AG04450 (cell line): ENCODE data around the gene EFTUD2. TPM values are rescaled to one million over a fixed set of nuclear protein-coding genes. Genes with fewer than 3 reads are reported as not detected.

Experiments
- CTCF ChIA-PET: fragments of 300-600, 350-600 bp; formaldehyde crosslinking; extraction: SDS; loops from one replicate; lab custom pipeline; 2022; ENCODE audit warnings: antibody characterized with exemption, inconsistent platforms; lab: Charles Lee
- POLR2A ChIA-PET: fragments of 350-600 bp; formaldehyde crosslinking; extraction: SDS; loops from one replicate; lab custom pipeline; 2021; ENCODE audit warnings: antibody characterized with exemption, inconsistent platforms; lab: Yijun Ruan, JAX
- DNase-seq: peaks from one replicate; pipeline ENCODE4 v3.0.0-alpha.2; 2011; ENCODE audit warnings: low read depth, low spot score
- H3K27ac ChIP-seq: one replicate; pipeline ENCODE4 v1.5.1; 2012; ENCODE audit warnings: low read depth, low read length, control low read depth
- H3K27me3 ChIP-seq: one replicate; pipeline ENCODE4 v1.6.0; 2012; ENCODE audit warnings: low read length; ENCODE audit not compliant: control insufficient read depth, insufficient read depth
- H3K4me3 ChIP-seq: 2 replicates; pipeline ENCODE4 v1.5.1; 2011; ENCODE audit warnings: mild to moderate bottlenecking, low read depth, low read length, control low read depth
- H3K9me3 ChIP-seq: 2 replicates; pipeline ENCODE4 v1.5.1; 2012; ENCODE audit warnings: low read length; ENCODE audit not compliant: control insufficient read depth, insufficient read depth
- polyA plus RNA-seq: library from polyadenylated mRNA; depleted of rRNA; stranded (reverse); fragments of >200 nt; gene quantifications from 2 replicates; pipeline ENCODE4 v1.2.3, GENCODE V29; 2011
- TF ChIP-seq, protein P1 (sequence below): IDR thresholded peaks from 2 replicates; pipeline ENCODE4 v1.5.1; 2011; ENCODE audit warnings: low read depth, low read length, control low read depth, inconsistent platforms

EFTUD2 gene
- polyA plus RNA-seq, 1 experiment = 147 TPM

GRCh38 chr17:44894642-44895041 is 4.6 kb downstream of the EFTUD2 start:
- TF ChIP-seq, protein P1, sequence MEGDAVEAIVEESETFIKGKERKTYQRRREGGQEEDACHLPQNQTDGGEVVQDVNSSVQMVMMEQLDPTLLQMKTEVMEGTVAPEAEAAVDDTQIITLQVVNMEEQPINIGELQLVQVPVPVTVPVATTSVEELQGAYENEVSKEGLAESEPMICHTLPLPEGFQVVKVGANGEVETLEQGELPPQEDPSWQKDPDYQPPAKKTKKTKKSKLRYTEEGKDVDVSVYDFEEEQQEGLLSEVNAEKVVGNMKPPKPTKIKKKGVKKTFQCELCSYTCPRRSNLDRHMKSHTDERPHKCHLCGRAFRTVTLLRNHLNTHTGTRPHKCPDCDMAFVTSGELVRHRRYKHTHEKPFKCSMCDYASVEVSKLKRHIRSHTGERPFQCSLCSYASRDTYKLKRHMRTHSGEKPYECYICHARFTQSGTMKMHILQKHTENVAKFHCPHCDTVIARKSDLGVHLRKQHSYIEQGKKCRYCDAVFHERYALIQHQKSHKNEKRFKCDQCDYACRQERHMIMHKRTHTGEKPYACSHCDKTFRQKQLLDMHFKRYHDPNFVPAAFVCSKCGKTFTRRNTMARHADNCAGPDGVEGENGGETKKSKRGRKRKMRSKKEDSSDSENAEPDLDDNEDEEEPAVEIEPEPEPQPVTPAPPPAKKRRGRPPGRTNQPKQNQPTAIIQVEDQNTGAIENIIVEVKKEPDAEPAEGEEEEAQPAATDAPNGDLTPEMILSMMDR = no peak
- no peaks in the 10 kb centered on the region for H3K27me3 ChIP-seq

DNA sequence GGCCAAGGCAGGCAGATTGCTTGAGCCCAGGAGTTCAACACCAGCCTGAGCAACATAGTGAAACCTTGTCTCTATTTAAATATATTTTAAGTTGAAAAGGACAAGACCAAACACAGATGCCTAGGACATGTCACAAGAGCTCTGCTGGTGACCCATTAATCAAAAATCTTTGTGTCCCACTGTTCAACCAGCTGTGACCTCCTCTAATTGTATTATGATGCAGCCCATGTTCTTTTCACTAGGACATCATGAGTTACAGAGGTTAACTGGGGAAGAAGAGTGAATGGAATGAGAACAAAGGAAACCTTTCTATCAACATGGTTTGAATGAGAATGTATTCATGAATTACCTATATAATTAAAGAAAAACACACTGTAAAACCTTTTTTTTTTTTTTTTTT is 7.0 kb downstream of the EFTUD2 start:
- no peak for DNase-seq
- POLR2A ChIA-PET = no interaction called here
- H3K27ac ChIP-seq = no peak overlapping the region
- CTCF ChIA-PET = interaction anchor here (1.0 to 1.3 kb wide), 2 partner anchors 27 to 113 kb away, joined by 3 to 6 read pairs; no protein-coding TSS in a partner anchor
- H3K4me3 ChIP-seq = no peak overlapping the region
- H3K9me3 ChIP-seq = no peaks in the 10 kb centered on the region
- no peaks in the 10 kb centered on the region for H3K27me3 ChIP-seq
- TF ChIP-seq, protein P1 = no peak

More at GRCh38 chr17:44894642-44895041, 4.6 kb downstream of the EFTUD2 start:
- POLR2A ChIA-PET = no interaction called here
- H3K27ac ChIP-seq = no peak overlapping the region
- H3K4me3 ChIP-seq = no peak overlapping the region
- CTCF ChIA-PET = interaction anchor here (0.7 to 1.8 kb wide), 3 partner anchors 13 to 241 kb away, joined by 3 to 4 read pairs (median 4); partner anchors contain the start of gene ACBD4
- DNase-seq = no peak
- H3K9me3 ChIP-seq = no peaks in the 10 kb centered on the region

GRCh38 chr17:44889003-44889402 is 10.2 kb downstream of the EFTUD2 start:
- Histone ChIP-seq H3K4me3 (no peak overlapping the region), H3K27ac (no peak overlapping the region), H3K9me3 (no peaks in the 10 kb centered on the region), H3K27me3 (no peaks in the 10 kb centered on the region)
- CTCF ChIA-PET = interaction anchor here (1.1 kb wide), 1 partner anchor 21 kb away, joined by 4 read pairs; no protein-coding TSS in a partner anchor
- TF ChIP-seq, protein P1 = no peak
- POLR2A ChIA-PET = no interaction called here
- no peak for DNase-seq

DNA sequence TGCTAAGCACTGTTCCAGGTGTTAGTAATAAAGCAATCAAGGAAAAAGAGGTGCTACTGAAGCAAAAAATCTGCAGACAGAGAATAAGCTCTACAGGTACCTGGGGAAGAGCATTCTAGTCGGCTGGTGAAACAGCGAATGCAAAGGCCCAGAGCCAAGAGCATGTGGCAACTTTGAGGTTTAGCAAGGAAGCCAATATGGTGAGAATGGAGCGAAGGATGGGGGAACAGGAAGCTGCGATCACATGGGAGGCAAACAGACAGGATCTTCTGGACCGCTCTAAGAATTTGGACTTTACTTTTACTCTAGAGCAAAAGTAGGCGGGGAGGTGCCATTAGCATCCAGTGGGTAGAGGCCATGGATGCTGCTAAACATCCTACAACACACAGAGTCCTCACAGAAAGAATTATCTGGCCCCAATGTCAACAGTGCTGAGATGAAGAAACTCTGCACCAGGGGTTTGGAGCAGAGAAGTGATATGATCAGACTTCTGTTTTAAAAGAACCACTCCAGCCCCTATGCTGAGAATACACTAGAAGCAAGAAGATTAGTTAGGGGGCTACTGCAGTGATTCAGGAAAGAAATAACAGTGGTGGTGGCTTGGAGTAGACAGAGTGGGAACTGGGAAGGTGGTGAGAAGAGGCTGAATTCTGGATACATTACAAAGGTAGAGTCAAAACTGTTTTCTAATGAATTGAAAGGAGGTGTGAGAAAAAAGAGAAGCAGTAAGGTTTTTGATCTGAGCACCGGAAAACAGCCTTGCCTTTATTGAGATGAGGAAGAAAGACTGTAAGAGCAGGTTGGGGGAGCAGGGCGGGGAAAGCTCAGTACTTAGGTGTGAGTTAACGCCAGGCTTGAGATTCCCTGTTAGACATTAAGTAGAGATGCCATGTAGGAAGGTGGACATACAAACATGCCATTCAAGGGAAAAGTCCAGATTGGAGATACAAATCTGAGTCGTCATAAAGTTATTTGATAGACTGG is 11.0 kb downstream of the EFTUD2 start:
- DNase-seq = no peak
- ChIA-PET CTCF (interaction anchor here (0.5 to 1.0 kb wide), 3 partner anchors 9 to 978 kb away, joined by 3 to 4 read pairs (median 3); no protein-coding TSS in a partner anchor), POLR2A (interaction anchor here (0.6 kb wide), 1 partner anchor 341 kb away, joined by 3 read pairs; no protein-coding TSS in a partner anchor)
- Histone ChIP-seq H3K27me3 (no peaks in the 10 kb centered on the region), H3K9me3 (no peaks in the 10 kb centered on the region), H3K27ac (no peak overlapping the region), H3K4me3 (no peak overlapping the region)
- TF ChIP-seq, protein P1 = no peak

- no peaks in the 10 kb centered on the region for H3K27me3 ChIP-seq
- TF ChIP-seq, protein P1 = no peak
- POLR2A ChIA-PET = no interaction called here
- DNase-seq = no peak
- CTCF ChIA-PET = interaction anchor here (1.0 kb wide), 1 partner anchor 8 kb away, joined by 3 read pairs; no protein-coding TSS in a partner anchor
- no peak overlapping the region for H3K27ac ChIP-seq
- H3K4me3 ChIP-seq = no peak overlapping the region
- H3K9me3 ChIP-seq = no peaks in the 10 kb centered on the region
Observed at GRCh38 chr17:44887016-44887415, 12.2 kb downstream of the EFTUD2 start.
